Fibroblast of lung (primary cell): Measurements from ENCODE around the gene CD3E. TPM values are rescaled to one million over a fixed set of nuclear protein-coding genes. Genes with fewer than 3 reads are reported as not detected.

Experiments used
- DNase-seq, 2 donors: peaks; one replicate each; pipeline versions ENCODE4 v3.0.0 to v3.0.0-alpha.2; 2010; ENCODE audit warnings: low read depth in 2 of 2
- H2AFZ ChIP-seq: 2 replicates; pipeline ENCODE4 v1.5.1; 2012; ENCODE audit warnings: low read length, control low read depth, inconsistent platforms
- H3K27ac ChIP-seq: 2 replicates; pipeline ENCODE4 v1.5.1; 2011; ENCODE audit warnings: low read length, control low read depth; ENCODE audit not compliant: insufficient read depth
- H3K27me3 ChIP-seq: 2 replicates; pipeline ENCODE4 v1.5.1; 2011; ENCODE audit warnings: mild to moderate bottlenecking, low read length; ENCODE audit not compliant: control insufficient read depth, insufficient read depth
- H3K36me3 ChIP-seq: 2 replicates; pipeline ENCODE4 v1.5.1; 2011; ENCODE audit warnings: low read length; ENCODE audit not compliant: control insufficient read depth, insufficient read depth
- H3K4me1 ChIP-seq: 2 replicates; pipeline ENCODE4 v1.5.1; 2011; ENCODE audit warnings: low read length; ENCODE audit not compliant: control insufficient read depth, insufficient read depth; ENCODE audit errors: extremely low read depth
- H3K4me2 ChIP-seq: 2 replicates; pipeline ENCODE4 v1.5.1; 2011; ENCODE audit warnings: low read length, control low read depth; ENCODE audit not compliant: insufficient read depth; ENCODE audit errors: extremely low read depth
- H3K4me3 ChIP-seq, 4 experiments: fragments of 200-600 bp in 1 of 4; sonication (generic) in 1 of 4; replicated peaks in 1 of 4; 2 replicates each; pipeline ENCODE4 v1.5.1; 2011 to 2016; ENCODE audit warnings: low read length in 4 of 4, low read depth in 3 of 4, mild to moderate bottlenecking in 3 of 4, control low read depth in 2 of 4, inconsistent platforms in 1 of 4, mixed read lengths in 1 of 4; ENCODE audit not compliant: insufficient read depth in 1 of 4; ENCODE audit errors: control extremely low read depth in 1 of 4
- H3K79me2 ChIP-seq: 2 replicates; pipeline ENCODE4 v1.5.1; 2012; ENCODE audit warnings: mild to moderate bottlenecking, low read length, inconsistent platforms; ENCODE audit not compliant: control insufficient read depth, insufficient read depth
- H3K9ac ChIP-seq: 2 replicates; pipeline ENCODE4 v1.5.1; 2011; ENCODE audit warnings: mild to moderate bottlenecking, low read length, control low read depth; ENCODE audit not compliant: insufficient read depth
- H3K9me3 ChIP-seq: 2 replicates; pipeline ENCODE4 v1.5.1; 2012; ENCODE audit warnings: low read depth, low read length; ENCODE audit not compliant: control insufficient read depth, insufficient read depth
- H4K20me1 ChIP-seq: 2 replicates; pipeline ENCODE4 v1.5.1; 2011; ENCODE audit warnings: low read length; ENCODE audit not compliant: control insufficient read depth, insufficient read depth; ENCODE audit errors: extremely low read depth
- EZH2 ChIP-seq: IDR thresholded peaks from 2 replicates; pipeline ENCODE4 v1.5.1; 2012; ENCODE audit warnings: low read length, control low read depth, mild to moderate bottlenecking; ENCODE audit errors: missing control alignments
- polyA plus RNA-seq, 2 donors: library from polyadenylated mRNA; depleted of rRNA in 1 of 2; stranded (reverse) in 1 of 2; unstranded in 1 of 2; fragments of >200 nt; gene quantifications; 2 replicates each; pipeline ENCODE4 v1.2.1, GENCODE V29; 2011 to 2012; ENCODE audit warnings: missing spikeins in 1 of 2
- total RNA-seq: library from RNA; depleted of rRNA; stranded (reverse); fragments of >200 nt; gene quantifications from 2 replicates; pipeline ENCODE4 v1.2.1, GENCODE V29; 2014
- TF ChIP-seq, protein P1 (sequence below), 2 donors: IDR thresholded peaks in 1 of 2; conservative IDR thresholded peaks in 1 of 2; 1 replicate in 1 of 2; 2 replicates in 1 of 2; pipeline ENCODE4 v1.5.1; 2011 to 2012; ENCODE audit warnings: low read length in 2 of 2, control low read depth in 1 of 2, inconsistent platforms in 1 of 2, low read depth in 1 of 2, mild to moderate bottlenecking in 1 of 2

Gene CD3E
- total and polyA plus RNA-seq, 2 donors (not counting 1 experiment from before 2014, with no cell fraction given): not detected

DNA sequence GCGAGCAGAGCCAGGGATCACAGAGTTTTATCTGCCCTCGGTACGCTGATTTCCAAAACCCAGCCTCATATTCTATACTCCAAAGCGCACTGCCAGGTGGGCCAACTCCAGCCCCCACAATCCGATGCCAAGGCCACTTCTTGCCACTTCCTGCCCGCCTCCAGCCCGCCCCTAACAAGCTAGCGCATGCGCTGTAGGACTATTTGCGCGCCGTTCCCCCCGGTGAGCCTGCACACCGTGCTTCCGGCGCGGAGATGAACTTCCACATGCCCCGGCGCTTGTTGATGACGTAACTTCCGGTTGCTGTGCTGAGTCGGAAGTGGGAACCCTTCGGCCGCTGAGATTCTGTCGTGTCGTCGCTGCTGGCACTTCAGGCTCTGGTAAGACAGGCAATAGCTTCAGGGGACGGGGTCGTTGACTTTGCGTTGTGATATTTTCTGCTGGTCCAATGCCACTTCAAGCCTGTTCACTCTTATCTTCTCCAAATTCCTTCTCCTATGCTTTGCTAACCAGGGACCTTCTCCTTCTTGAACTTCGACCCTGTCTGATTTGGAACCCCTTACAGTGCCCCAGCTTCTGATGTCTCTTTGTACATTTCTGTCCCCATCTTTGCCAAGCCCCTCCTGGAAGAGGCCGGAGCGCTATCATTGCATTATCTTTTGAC lies 54.9 kb downstream of the CD3E start, which contains the start of gene UBE4A:
Gene UBE4A, plus strand, starts transcription at position 306 of the 664 bp plus-strand sequence. CDS start 5,481 bp downstream, outside the sequence.
- Histone ChIP-seq H3K27ac (peak within 1 kb of the TSS; percentile 73), H3K4me1 (no peaks in the 10 kb centered on the region), H2AFZ (peak within 1 kb of the TSS; percentile 99), H3K27me3 (no peaks in the 10 kb centered on the region), H3K9me3 (no peaks in the 10 kb centered on the region), H4K20me1 (no peaks in the 10 kb centered on the region), H3K36me3 (no peaks in the 10 kb centered on the region), H3K9ac (peak within 1 kb of the TSS; percentile 73), H3K4me2 (peak within 1 kb of the TSS; percentile 81), H3K4me3 (peak within 1 kb of the TSS; percentile 82 to 98 (median 92)), H3K79me2 (peaks cover 38% of the 10 kb centered on the region)
- peak; percentile 91 to 95 for DNase-seq
- no peak for TF ChIP-seq EZH2
- TF ChIP-seq, protein P1, sequence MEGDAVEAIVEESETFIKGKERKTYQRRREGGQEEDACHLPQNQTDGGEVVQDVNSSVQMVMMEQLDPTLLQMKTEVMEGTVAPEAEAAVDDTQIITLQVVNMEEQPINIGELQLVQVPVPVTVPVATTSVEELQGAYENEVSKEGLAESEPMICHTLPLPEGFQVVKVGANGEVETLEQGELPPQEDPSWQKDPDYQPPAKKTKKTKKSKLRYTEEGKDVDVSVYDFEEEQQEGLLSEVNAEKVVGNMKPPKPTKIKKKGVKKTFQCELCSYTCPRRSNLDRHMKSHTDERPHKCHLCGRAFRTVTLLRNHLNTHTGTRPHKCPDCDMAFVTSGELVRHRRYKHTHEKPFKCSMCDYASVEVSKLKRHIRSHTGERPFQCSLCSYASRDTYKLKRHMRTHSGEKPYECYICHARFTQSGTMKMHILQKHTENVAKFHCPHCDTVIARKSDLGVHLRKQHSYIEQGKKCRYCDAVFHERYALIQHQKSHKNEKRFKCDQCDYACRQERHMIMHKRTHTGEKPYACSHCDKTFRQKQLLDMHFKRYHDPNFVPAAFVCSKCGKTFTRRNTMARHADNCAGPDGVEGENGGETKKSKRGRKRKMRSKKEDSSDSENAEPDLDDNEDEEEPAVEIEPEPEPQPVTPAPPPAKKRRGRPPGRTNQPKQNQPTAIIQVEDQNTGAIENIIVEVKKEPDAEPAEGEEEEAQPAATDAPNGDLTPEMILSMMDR (conservative IDR thresholded peaks at IDR 0.05 in 1 of 2, IDR thresholded peaks at IDR 0.05 in 1 of 2; ENCODE audit: low read depth in 1 of 2, low read length in 2 of 2): no peak

DNA sequence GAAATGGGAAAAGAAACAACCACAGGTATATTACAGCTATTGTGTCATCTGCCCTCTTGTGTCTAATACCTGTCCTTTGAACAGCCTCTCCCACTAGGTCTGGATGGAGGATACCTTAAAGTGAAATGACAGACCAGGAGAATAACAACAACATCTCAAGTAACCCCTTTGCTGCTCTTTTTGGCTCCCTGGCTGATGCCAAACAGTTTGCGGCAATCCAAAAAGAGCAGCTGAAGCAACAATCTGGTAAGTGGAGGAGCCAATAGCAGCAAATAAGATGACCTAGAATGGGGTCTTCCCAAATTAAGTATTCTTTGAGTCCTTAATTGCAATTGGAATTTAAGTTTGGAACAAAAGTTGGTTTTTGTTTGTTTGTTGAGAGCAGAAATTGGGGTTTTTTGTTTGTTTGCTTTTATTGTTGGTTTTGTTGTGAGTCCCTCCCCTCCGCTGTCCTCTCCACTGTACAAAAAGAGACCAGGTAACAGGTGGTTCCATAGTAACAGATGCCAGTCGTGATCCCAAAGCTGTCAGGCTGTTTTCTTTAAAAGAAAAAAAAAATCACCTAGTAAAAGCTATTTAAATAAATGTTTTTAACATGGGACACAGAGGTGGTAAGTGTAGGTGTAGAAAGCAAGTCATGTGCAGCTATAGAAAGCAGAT lies 60.6 kb downstream of the CD3E start:
- no peak for DNase-seq
- Histone ChIP-seq H3K27ac (no peak overlapping the region), H2AFZ (no peak overlapping the region), H3K9ac (no peak overlapping the region), H3K9me3 (no peaks in the 10 kb centered on the region), H3K4me2 (no peak overlapping the region), H3K4me1 (no peaks in the 10 kb centered on the region), H3K4me3 (no peak overlapping the region), H3K27me3 (no peaks in the 10 kb centered on the region), H3K36me3 (peaks cover 3% of the 10 kb centered on the region), H3K79me2 (peaks cover 31% of the 10 kb centered on the region), H4K20me1 (no peaks in the 10 kb centered on the region)
- no peak for TF ChIP-seq EZH2
- TF ChIP-seq, protein P1 (conservative IDR thresholded peaks at IDR 0.05 in 1 of 2, IDR thresholded peaks at IDR 0.05 in 1 of 2; ENCODE audit: low read depth in 1 of 2, low read length in 2 of 2): no peak

Other genes with a start within 250 kb of the CD3E start
- not detected in 2 replicates for gene TMPRSS4, start 227.7 kb upstream of the CD3E start, total RNA-seq
- gene TMPRSS4, start 227.7 kb upstream of the CD3E start, polyA plus RNA-seq: not detected in 2 replicates
- gene SMIM35, start 217.8 kb upstream of the CD3E start, total RNA-seq: not detected in 2 replicates
- not detected in 2 replicates for gene SMIM35, start 217.8 kb upstream of the CD3E start, polyA plus RNA-seq
- gene SCN4B, start 151.9 kb upstream of the CD3E start, total RNA-seq: 6.7 and 10.4 TPM in 2 replicates
- gene SCN4B, start 151.9 kb upstream of the CD3E start, polyA plus RNA-seq: 1.5 and 5.8 TPM in 2 replicates
- gene SCN2B, start 128.1 kb upstream of the CD3E start, total RNA-seq: 4.9 and 7.3 TPM in 2 replicates
- gene SCN2B, start 128.1 kb upstream of the CD3E start, polyA plus RNA-seq: 0.11 and 0.19 TPM in 2 replicates
- gene JAML, start 79.7 kb upstream of the CD3E start, total RNA-seq: not detected in 2 replicates
- not detected in 2 replicates for gene JAML, start 79.7 kb upstream of the CD3E start, polyA plus RNA-seq
- 0.26 and 0.33 TPM in 2 replicates for gene MPZL3, start 52.4 kb upstream of the CD3E start, total RNA-seq
- 0.09 and 0.44 TPM in 2 replicates for gene MPZL3, start 52.4 kb upstream of the CD3E start, polyA plus RNA-seq
- not detected in 2 replicates for gene MPZL2, start 40.4 kb upstream of the CD3E start, total RNA-seq
- gene MPZL2, start 40.4 kb upstream of the CD3E start, polyA plus RNA-seq: not detected in 2 replicates
- not detected in 2 replicates for gene CD3D, start 38.0 kb downstream of the CD3E start, total RNA-seq
- not detected in 2 replicates for gene CD3D, start 38.0 kb downstream of the CD3E start, polyA plus RNA-seq
- gene CD3G, start 39.6 kb downstream of the CD3E start, total RNA-seq: not detected in 2 replicates
- not detected in 2 replicates for gene CD3G, start 39.6 kb downstream of the CD3E start, polyA plus RNA-seq
- gene UBE4A, start 54.9 kb downstream of the CD3E start, total RNA-seq: 29.0 and 37.0 TPM in 2 replicates
- gene UBE4A, start 54.9 kb downstream of the CD3E start, polyA plus RNA-seq: 21.8 and 24.9 TPM in 2 replicates
- gene ATP5MG, start 96.9 kb downstream of the CD3E start, total RNA-seq: 67.3 and 75.6 TPM in 2 replicates
- gene ATP5MG, start 96.9 kb downstream of the CD3E start, polyA plus RNA-seq: 217 and 293 TPM in 2 replicates
- gene KMT2A, start 131.8 kb downstream of the CD3E start, total RNA-seq: 19.0 and 33.4 TPM in 2 replicates
- 15.3 and 17.1 TPM in 2 replicates for gene KMT2A, start 131.8 kb downstream of the CD3E start, polyA plus RNA-seq
- gene TTC36, start 222.7 kb downstream of the CD3E start, total RNA-seq: 0.99 and 1.0 TPM in 2 replicates
- gene TTC36, start 222.7 kb downstream of the CD3E start, polyA plus RNA-seq: not detected in 2 replicates
- gene TMEM25, start 226.5 kb downstream of the CD3E start, total RNA-seq: 16.4 and 21.3 TPM in 2 replicates
- gene TMEM25, start 226.5 kb downstream of the CD3E start, polyA plus RNA-seq: 12.6 and 15.6 TPM in 2 replicates